Loucy (cell line): ENCODE measurements around the gene TJP1.

Source experiments
- H2AFZ ChIP-seq: fragments of 200-600 bp; sonication (generic); 2 replicates; pipeline ENCODE4 v1.6.0; 2016; ENCODE audit warnings: antibody characterized with exemption, mild to moderate bottlenecking, low read length, moderate library complexity
- H3F3A ChIP-seq: fragments of 200-600 bp; 2 replicates; pipeline ENCODE4 v1.6.0; 2016; ENCODE audit warnings: antibody characterized with exemption, low read depth, mild to moderate bottlenecking
- H3K27me3 ChIP-seq: fragments of 200-600 bp; sonication (generic); 2 replicates; pipeline ENCODE4 v1.6.1; 2014; ENCODE audit warnings: low read length, mild to moderate bottlenecking; ENCODE audit not compliant: insufficient read depth, poor library complexity, severe bottlenecking
- H3K36me3 ChIP-seq: fragments of 200-600 bp; sonication (generic); 2 replicates; pipeline ENCODE4 v1.6.1; 2016; ENCODE audit warnings: low read length; ENCODE audit not compliant: insufficient read depth
- H3K4me1 ChIP-seq: fragments of 200-600 bp; sonication (generic); 2 replicates; pipeline ENCODE4 v1.5.1; 2014; ENCODE audit warnings: low read length, mild to moderate bottlenecking; ENCODE audit not compliant: insufficient read depth, poor library complexity, severe bottlenecking
- H3K4me2 ChIP-seq: fragments of 200-600 bp; sonication (generic); 2 replicates; pipeline ENCODE4 v1.6.0; 2014; ENCODE audit warnings: antibody characterized with exemption, low read length, low read depth, mild to moderate bottlenecking; ENCODE audit not compliant: poor library complexity, severe bottlenecking
- H3K4me3 ChIP-seq: fragments of 200-600 bp; sonication (generic); 2 replicates; pipeline ENCODE4 v1.5.1; 2014; ENCODE audit warnings: low read length, mild to moderate bottlenecking, mixed read lengths; ENCODE audit not compliant: poor library complexity, severe bottlenecking
- H3K79me2 ChIP-seq: fragments of 200-600 bp; sonication (generic); 2 replicates; pipeline ENCODE4 v1.6.1; 2014; ENCODE audit warnings: low read length; ENCODE audit not compliant: insufficient read depth
- H3K9ac ChIP-seq: fragments of 200-600 bp; sonication (generic); 2 replicates; pipeline ENCODE4 v1.6.0; 2014; ENCODE audit warnings: mild to moderate bottlenecking, low read depth, low read length, moderate library complexity; ENCODE audit not compliant: poor library complexity, severe bottlenecking
- H3K9me2 ChIP-seq: fragments of 200-600 bp; sonication (generic); replicated peaks from 2 replicates; pipeline ENCODE4 v1.6.1; 2016; ENCODE audit warnings: low read depth, low read length, mixed read lengths
- H3K9me3 ChIP-seq: fragments of 200-600 bp; sonication (generic); 2 replicates; pipeline ENCODE4 v1.6.1; 2014; ENCODE audit warnings: mild to moderate bottlenecking, antibody characterized with exemption, low read length, low read depth; ENCODE audit not compliant: insufficient read depth
- H4K20me1 ChIP-seq: fragments of 200-600 bp; sonication (generic); 2 replicates; pipeline ENCODE4 v1.6.0; 2014; ENCODE audit warnings: antibody characterized with exemption, low read length, mild to moderate bottlenecking; ENCODE audit not compliant: insufficient read depth, poor library complexity, severe bottlenecking
- CTCF ChIP-seq: fragments of 200-600 bp; sonication (generic); conservative IDR thresholded peaks from 2 replicates; pipeline ENCODE4 v1.5.1; 2014; ENCODE audit warnings: mild to moderate bottlenecking, antibody characterized with exemption, low read length
- EZH2phosphoT487 ChIP-seq: fragments of 200-600 bp; IDR thresholded peaks from 2 replicates; pipeline ENCODE4 v1.6.1; 2018; ENCODE audit warnings: antibody characterized with exemption, mild to moderate bottlenecking, moderate library complexity, borderline replicate concordance

Gene TJP1

DNA sequence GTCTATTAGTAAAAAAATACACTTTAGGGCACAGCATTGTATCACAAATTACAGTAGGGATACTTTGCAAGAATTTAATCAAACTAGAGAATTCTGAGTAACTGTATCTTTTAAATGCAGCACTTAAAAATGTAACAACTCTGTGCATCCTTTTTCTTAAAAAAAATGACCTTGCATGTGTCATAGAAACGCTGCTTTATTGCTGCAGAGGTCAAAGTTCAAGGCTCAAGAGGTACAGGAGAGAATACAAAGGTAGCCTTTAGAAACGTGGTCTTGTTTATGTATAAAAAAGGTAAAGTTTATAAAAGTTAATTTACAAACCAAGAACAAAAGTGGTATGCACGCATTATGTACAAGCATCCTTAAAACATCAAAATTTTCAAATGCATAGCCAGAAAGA is 122.0 kb downstream of the TJP1 start:
- H3K36me3 ChIP-seq: no peaks in the 10 kb centered on the region

GRCh38 chr15:29699791-29700190 is 122.5 kb downstream of the TJP1 start:
- Histone ChIP-seq H2AFZ (no peak overlapping the region), H3K4me2 (no peak overlapping the region), H3K79me2 (no peaks in the 10 kb centered on the region), H3K9me2 (no peaks in the 10 kb centered on the region), H3K4me3 (no peak overlapping the region), H3K27me3 (no peaks in the 10 kb centered on the region), H4K20me1 (no peaks in the 10 kb centered on the region), H3K36me3 (no peaks in the 10 kb centered on the region), H3K9ac (no peak overlapping the region), H3K9me3 (no peaks in the 10 kb centered on the region), H3K4me1 (no peaks in the 10 kb centered on the region), H3F3A (no peaks in the 10 kb centered on the region)
- no peak for TF ChIP-seq CTCF
- TF ChIP-seq EZH2phosphoT487: no peak

More for the DNA sequence above, 122.0 kb downstream of the TJP1 start:
- no peak overlapping the region for H3K4me3 ChIP-seq
- H3K9me3 ChIP-seq: no peaks in the 10 kb centered on the region
- no peaks in the 10 kb centered on the region for H3K27me3 ChIP-seq
- H4K20me1 ChIP-seq: no peaks in the 10 kb centered on the region
- TF ChIP-seq EZH2phosphoT487: no peak
- TF ChIP-seq CTCF: no peak
- H3F3A ChIP-seq: no peaks in the 10 kb centered on the region
- H3K4me1 ChIP-seq: no peaks in the 10 kb centered on the region
- no peaks in the 10 kb centered on the region for H3K9me2 ChIP-seq
- H2AFZ ChIP-seq: no peak overlapping the region
- no peak overlapping the region for H3K4me2 ChIP-seq
- H3K9ac ChIP-seq: no peak overlapping the region
- no peaks in the 10 kb centered on the region for H3K79me2 ChIP-seq

DNA sequence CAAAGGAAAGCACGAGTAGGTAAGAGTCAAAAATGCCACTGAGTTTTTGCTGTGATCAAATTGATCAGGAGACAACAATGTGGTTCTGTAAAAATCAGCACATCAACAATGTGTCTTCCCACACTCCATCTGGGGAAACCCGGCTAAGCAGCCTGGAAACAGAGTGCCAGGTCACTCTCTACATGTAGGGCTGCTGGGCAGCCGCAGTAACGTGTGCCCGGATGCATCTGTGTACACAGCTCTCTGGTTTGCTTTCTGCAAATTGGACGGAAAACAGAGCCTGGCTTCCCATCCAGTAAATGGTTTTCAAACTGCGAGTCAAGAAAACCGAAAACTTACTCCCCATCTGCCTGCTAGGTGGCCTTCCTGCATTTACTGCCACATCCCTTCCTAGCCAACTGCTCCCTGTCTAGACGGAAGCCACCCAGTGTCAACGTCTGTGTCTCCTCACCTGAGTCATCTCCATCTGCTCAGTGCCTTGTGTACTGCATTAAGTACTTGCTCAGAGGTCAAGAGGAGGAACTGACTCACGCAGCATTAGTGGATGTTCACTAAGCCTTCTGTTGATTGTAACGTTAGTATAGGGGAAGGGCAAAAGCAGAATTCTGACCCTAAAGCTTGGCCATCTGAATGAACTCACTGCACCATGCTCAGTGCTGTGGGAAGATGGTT is 124.1 kb downstream of the TJP1 start:
- TF ChIP-seq CTCF (no peak), EZH2phosphoT487 (no peak)
- Histone ChIP-seq H3K4me2 (no peak overlapping the region), H3K79me2 (no peaks in the 10 kb centered on the region), H4K20me1 (no peaks in the 10 kb centered on the region), H3K4me1 (no peaks in the 10 kb centered on the region), H3K27me3 (no peaks in the 10 kb centered on the region), H3K36me3 (no peaks in the 10 kb centered on the region), H2AFZ (no peak overlapping the region), H3K4me3 (no peak overlapping the region), H3K9me2 (no peaks in the 10 kb centered on the region), H3K9ac (no peak overlapping the region), H3F3A (no peaks in the 10 kb centered on the region), H3K9me3 (no peaks in the 10 kb centered on the region)
